Measurements from ENCODE around the gene INO80B.
A peak's percentile ranks its signal among the peaks of the same experiment; 100 is the strongest.
"Not testable (repeated sequence)": the region's sequence is repeated elsewhere in the genome, so short reads cannot be mapped to it uniquely, and the experiment has no call there.

INO80B gene

GRCh38 chr2:74481961-74482800 is 27.3 kb downstream of the INO80B start:
- DNase-seq (ENCODE audit: low spot score), result no peak

DNA sequence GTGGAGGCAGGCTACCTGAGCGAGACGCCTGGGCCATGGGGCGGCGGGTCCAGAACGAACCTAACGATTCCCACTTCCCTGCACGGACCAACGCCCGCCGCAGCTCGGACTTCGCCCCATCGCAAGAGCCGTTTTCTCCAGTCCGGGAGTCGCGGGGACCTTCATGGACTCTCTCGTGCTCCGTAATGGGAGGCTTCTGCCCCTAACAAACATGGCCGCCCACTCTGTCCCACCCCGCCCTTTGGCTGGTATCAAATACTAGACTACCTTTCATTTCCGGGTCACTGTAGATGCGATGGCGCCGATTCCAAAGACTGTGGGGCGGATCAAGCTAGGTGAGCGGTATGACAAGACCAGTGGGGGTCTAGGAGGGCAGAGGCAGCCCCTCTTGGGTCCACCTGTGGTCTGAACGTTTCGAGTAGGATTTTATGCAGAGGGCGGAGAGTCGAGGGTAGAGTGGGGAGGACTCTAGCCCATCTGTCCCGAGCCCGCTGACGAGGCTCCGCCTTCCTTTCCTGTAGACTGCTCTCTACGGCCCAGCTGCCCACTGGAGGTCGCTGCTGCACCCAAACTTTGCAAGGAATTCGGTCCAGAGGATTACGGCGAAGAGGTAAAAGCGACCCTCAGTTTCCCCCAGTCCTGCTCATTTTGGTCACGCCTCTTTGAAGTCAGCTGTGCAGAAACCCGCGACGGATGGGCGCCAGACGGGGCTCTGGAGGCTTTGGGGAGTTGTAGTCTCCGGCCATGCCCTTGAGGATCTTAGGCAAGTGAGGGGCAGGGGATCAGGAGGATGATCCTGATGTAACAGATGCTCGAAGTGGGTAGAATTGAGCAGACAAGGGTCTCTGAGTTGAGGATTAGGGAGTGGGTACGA is 28.2 kb downstream of the INO80B start, which contains the start of the genes CCDC142 and TTC31:
TSS of gene CCDC142 (minus strand) at position 198 of the 874 bp plus-strand sequence. CDS start at position 37, 161 bp downstream.
TSS of gene TTC31 (plus strand) at position 281 of the 874 bp plus-strand sequence. CDS start at position 296, 15 bp downstream.
- DNase-seq (ENCODE audit: low spot score), result peak; percentile 96

DNA sequence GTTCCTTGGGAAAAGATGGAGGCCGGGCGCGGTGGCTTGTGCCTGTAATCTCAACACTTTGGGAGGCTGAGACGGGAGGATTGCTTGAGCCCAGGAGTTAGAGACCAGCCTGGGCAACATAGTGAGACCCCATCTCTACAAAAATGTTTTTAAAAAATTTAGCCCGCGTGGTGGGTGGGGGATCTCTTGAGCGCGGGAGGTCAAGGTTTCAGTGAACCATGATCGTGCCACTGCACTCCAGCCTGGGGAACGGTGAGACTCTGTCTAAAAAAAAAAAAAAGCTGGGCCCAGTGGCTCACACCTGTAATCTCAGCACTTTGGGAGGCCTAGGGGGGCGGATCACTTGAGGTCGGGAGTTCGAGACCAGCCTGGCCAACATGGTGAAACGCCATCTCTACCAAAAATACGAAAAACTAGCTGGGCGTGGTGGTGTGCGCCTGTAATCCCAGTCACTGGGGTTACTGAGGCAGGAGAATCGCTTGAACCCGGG is 28.8 kb downstream of the INO80B start:
- DNase-seq (ENCODE audit: low spot score), result not testable (repeated sequence)

DNA sequence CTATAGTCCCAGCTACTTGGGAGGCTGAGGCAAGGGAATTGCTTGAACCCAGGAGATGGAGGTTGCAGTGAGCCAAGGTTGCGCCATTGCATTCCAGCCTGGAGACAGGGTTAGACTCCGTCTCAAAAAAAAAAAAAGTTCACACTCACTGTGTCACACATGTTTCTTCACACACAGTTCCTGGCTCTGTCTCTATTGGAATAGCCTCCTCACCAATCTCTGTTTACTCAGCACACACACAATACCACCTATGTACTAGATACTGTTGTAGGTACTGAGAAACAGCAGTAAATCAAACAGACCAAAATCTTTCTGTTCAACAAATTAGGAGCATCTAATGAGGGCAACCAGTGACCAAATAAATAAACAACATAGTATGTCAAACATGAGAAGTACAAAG is 31.3 kb downstream of the INO80B start:
- DNase-seq (ENCODE audit: low spot score), result no peak

DNA sequence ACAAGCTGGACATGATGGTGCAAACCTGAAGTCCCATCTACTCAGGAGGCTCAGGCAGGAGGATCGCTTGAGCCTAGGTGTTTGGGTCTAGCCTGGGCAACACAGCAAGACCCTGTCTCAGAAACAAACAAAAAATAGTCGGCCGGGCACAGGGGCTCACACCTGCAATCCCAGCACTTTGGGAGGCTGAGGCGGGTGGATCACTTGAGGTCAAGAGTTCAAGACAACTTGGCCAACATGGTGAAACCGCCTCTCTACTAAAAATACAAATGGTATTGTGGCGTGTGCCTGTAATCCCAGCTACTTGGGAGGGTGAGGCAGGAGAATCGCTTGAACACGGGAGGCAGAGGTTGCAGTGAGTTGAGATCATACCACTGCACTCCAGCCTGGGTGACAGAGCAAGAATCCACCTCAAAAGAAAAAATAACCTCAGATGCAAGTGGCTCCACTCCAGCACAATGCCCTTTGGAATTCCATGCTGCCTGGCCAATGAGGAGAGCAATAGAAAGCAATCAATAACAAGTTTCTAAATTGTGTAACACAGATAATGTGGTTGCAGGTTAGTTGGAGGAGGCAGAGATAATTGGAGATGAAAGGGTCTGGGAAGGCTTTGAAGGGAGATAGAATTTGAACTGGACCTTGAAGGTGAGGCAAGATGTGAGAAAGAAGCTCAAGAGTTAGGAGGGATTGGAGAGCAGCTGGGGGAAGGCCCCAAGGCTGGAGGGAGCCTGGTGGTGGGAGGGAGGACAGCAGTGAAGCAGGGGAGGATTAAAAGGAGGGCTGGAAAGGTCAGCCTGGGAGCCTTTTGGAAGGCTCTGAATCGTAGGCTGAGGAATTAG is 34.0 kb downstream of the INO80B start:
- no peak for DNase-seq (ENCODE audit: low spot score)

- no peak for DNase-seq (ENCODE audit: low spot score)
Observed at GRCh38 chr2:74489906-74490305, 35.0 kb downstream of the INO80B start.

- no peak for DNase-seq (ENCODE audit: low spot score)
Observed at GRCh38 chr2:74491648-74492544, 37.0 kb downstream of the INO80B start.

DNA sequence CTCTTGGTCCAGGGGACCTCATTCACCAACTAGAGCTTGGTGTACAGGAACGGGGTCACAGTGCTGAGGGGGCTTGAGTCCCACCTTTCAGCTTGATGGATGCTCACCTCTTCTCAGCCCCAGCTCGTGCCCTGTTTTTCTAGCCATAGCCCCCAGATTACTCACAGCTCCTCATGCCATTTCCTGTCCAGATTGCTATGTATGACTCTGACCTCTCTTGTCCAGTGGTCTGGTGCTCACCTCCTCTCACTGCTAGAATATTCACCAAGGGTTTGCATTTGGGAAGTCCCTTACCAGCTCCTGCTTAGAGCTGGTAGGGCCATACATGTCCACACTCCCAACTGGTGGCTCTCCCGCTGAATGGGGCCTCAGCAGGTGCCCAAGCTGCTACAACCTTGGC is 38.7 kb downstream of the INO80B start:
- no peak for DNase-seq (ENCODE audit: low spot score)

- no peak for DNase-seq (ENCODE audit: low spot score)
Observed at GRCh38 chr2:74495440-74495839, 40.6 kb downstream of the INO80B start.

DNA sequence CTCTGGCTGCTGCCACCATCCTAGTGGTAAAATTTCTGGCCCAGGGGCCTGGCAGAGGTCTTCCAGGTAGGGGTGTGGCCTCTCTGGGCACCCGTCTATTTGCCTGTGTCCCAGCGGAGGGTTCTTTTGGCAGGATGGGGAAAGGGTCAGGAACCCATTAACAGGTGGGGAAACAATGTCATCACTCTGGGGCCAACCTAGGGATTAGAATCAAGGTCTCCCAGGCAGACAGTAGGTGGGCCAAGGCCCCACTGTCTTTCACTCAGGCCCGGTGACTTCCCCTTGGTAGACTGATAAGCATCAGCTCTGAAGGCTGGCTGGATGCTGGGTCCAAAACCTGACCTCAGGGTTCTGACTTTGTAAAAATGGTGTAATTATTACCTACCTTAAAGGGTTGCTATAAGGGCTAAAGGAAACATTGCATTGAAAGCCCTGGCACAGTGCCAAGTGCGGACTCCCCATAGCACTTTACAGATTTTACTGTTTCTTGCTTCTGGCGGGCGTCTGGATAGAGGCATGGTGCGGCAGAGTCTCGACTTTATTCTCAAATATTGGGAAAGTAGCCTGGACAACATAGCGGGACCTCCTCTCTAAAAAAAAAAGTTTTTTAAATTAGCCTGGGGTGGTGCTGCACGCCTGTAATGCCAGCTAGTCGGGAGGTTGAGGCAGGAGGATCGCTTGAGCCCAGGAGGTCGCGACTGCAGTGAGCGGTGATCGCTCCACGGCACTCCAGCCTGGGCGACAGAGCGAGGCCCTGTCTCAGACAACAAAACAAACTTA is 42.3 kb downstream of the INO80B start:
- no peak for DNase-seq (ENCODE audit: low spot score)

GRCh38 chr2:74497777-74498499 is 43.1 kb downstream of the INO80B start:
- DNase-seq (ENCODE audit: low spot score), result peak; percentile 69

GRCh38 chr2:74498500-74499266 is 43.8 kb downstream of the INO80B start:
- DNase-seq (ENCODE audit: low spot score), result peak; percentile 66

DNA sequence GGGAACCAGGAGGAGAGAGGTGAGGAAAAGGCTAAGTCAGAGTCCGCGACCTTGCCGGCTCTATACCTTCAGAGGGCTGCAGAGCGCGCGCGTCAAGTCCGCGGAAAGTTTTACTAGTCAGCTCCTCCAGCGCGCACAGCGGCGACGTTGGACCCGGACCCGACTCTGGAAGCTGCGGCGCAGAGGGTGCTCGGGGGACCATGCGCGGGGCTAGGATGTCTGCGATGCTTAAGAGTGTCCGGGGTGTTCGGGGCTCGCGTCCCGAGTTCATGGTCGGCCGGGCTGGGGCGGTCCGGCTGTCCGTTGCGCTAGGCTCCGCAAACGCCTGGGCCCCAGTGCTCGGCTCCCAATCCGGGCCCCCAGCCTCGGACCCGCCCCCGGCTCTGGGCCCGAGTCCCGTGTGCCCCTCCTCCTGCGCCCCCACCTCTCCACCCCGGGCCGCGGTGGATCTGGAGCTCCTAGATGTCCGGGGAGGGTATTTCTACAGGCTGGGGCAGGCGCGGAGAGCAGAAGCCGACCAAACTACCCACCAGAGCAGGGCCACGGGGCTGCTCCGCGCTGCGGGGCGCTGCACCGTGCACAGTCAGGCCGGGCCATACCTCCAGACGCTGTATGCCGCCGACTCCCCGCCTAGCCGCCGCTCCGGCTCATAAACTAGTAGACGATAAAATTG is 44.5 kb downstream of the INO80B start, which contains the start of gene LBX2:
TSS of gene LBX2 (minus strand) at position 337 of the 673 bp plus-strand sequence. CDS start at position 271, 66 bp downstream.
- DNase-seq (ENCODE audit: low spot score), result peak; percentile 60

GRCh38 chr2:74499940-74500577 is 45.2 kb downstream of the INO80B start:
- DNase-seq (ENCODE audit: low spot score), result no peak

GRCh38 chr2:74500578-74500946 is 45.7 kb downstream of the INO80B start:
- DNase-seq (ENCODE audit: low spot score), result no peak

DNA sequence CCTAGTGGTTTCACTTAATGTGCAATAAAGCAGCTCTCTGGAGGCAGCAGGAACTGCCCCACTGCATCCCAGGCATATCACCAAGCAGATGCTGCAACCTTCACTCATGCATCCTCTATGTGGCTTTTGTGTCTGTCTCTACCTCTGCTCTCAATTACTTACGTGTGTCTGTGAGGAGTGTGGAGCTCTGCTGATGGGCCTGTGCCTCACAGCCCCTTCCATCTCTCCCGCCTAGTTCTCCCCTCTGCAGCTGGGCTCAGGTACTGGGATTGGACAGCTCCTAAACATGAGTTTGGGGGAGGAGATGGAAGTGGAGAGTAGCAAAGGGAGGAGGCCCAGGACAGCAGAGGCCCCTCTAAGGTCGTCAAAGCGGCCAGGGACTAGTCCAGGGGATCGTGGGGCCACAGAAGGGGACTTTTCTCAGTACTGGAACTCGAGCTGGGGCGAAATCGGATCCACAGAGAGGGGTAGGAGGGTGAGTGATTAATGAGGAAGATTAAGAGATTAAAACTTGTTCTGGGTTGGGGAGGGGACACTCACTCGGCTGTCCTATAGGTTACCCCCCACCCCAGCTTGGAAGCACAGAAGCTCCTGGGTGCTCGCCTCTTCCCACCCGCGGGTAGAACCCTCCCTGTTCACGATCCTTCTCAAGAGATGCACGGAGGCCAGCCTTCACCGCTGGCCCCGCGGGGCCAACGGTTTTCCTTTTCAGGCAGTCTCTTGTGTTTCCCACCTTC is 46.6 kb downstream of the INO80B start:
- DNase-seq (ENCODE audit: low spot score), result no peak
